ENCODE measurements around the gene UBE2S. TPM values are rescaled to one million over a fixed set of nuclear protein-coding genes. Genes with fewer than 3 reads are reported as not detected.

UBE2S gene
- total and polyA plus RNA-seq, 5 experiments from 2014 or later = 18.1 to 25.8 (median 20.2) TPM

DNA sequence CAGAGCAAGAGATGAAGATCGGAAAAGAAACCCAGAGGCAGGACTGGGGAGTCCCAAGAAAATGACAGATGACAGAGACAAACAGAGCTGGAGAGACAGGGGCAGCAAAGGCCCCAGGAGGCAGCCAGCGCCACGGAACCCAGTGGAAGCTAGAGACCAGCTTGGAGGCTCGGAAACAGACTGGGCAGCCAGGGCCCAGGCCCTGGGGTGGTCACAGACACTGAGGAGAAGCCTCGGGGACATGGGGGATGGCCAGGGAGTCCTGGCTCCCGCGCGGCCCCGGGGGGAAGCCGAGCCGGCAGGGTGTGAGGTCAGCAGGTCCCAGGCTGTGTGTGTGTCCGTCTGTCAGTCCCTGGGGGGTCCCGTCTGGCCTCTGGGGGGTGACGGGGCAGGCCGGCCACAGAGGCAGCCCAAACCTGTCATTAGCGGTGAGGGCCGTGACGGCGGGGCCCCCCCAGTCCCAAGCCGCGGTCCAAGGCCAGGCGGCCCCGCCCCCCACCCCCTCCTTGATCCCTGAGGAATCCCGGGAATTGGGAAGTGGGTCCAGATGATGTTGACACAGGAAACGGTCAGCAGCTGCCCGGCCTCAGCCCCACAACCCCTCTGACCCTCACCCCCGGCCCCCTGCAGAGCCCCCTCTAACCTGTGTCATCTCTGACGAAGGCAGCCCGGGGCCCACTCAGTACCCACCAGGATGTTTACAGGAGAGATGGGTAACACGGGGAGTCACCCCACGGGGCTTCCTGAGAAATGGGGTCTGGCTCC lies 33.4 kb downstream of the UBE2S start:
- peaks cover 0 to 2% (median 0%) of the 10 kb centered on the region in 9 donors for H3K9me3 Mint-ChIP-seq
- DNase-seq (no peak), ATAC-seq (no peak)
- H3K4me3 Mint-ChIP-seq = peak overlapping the region in 1 of 10 donors; percentile 62
- peaks cover 8 to 19% (median 14%) of the 10 kb centered on the region in 4 donors for H3K4me1 Mint-ChIP-seq
- POLR2A ChIA-PET = interaction anchor here (0.9 kb wide), 1 partner anchor 10 kb away, joined by 3 read pairs; the partner anchor contains the start of gene TMEM238
- H3K36me3 Mint-ChIP-seq = peaks cover 0 to 6% (median 3%) of the 10 kb centered on the region in 3 donors
- H3K27ac Mint-ChIP-seq = peak overlapping the region in 1 of 10 donors; percentile 69
- H3K27me3 Mint-ChIP-seq = peaks cover 19 to 52% (median 30%) of the 10 kb centered on the region in 5 donors

DNA sequence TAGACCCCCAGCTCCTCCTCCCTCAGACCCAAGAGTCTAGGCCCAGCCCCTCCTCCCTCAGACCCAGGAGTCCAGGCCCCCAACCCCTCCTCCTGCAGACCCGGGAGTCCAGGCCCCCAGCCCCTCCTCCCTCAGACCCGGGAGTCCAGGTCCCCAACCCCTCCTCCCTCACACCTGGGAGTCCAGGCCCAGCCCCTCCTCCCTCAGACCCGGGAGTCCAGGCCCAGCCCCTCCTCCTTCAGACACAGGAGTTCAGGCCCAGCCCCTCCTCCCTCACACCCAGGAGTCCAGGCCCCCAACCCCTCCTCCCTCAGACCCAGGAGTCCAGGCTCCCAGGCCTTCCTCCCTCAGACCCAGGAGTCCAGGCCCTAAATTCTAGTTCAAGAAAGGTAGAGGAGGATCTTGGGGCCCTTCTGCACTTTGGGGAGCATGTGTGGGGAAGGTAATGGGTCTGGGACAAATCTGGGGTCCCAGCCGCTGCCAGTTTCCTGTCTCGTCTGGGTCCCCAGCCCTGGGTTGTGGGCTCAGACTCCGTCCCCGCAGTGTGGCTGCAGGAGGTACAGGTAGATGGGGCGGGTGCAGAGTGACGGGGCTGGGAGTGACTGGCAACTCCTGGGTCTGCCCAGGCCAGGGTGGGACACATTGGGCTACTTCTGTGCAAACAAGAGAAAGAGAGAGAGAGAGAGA lies 34.1 kb downstream of the UBE2S start:
- Mint-ChIP-seq H3K4me1 (peaks cover 8 to 19% (median 14%) of the 10 kb centered on the region in 4 donors), H3K27me3 (peaks cover 19 to 58% (median 30%) of the 10 kb centered on the region in 5 donors), H3K27ac (peak overlapping the region in 1 of 10 donors; percentile 69), H3K4me3 (peak overlapping the region in 1 of 10 donors; percentile 62), H3K9me3 (peaks cover 0 to 2% (median 0%) of the 10 kb centered on the region in 9 donors), H3K36me3 (peaks cover 0 to 6% (median 3%) of the 10 kb centered on the region in 3 donors)
- ATAC-seq = no peak
- POLR2A ChIA-PET = interaction anchor here (0.8 to 0.9 kb wide), 2 partner anchors 10 to 11 kb away, joined by 3 read pairs; partner anchors contain the start of gene TMEM238
- DNase-seq = no peak

DNA sequence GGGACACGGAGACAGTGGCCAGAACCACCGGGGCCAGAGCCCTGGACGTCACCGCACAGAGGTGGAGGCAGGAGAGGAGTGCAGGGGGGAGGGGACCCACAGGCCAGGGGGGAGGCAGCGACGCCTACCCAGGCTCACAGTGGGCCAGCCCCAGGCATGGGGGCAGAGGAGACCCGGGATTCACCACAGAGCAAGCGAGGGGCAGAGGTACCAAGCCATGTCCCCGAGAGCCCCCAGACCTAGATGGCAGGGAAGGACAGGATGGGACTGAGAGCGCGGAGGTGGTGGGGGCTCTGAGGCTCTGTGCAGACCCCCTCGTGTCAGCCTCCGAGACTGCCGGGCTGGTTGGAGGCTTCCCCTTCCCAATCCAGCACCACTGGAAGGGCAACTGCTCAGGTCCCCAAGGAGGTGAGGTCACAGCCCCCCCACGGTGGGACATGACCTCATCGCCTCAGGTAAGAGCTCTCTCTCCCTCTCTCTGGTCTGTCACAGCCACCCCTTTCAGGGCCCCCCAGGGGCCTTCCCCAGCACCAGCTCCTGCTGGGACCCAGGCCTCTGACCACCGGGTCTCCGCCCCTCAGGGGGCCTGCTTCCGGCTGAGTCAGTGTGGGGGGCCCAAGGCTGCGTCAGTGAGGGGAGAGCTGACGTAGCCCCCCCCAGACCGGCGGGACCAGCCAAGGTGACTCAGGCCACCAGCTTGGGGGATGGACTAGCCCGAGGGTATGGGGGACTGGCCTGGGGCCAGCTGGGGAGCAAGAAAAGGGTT lies 35.1 kb downstream of the UBE2S start:
- peaks cover 0 to 2% (median 0%) of the 10 kb centered on the region in 9 donors for H3K9me3 Mint-ChIP-seq
- peaks cover 0 to 6% (median 3%) of the 10 kb centered on the region in 3 donors for H3K36me3 Mint-ChIP-seq
- H3K4me3 Mint-ChIP-seq = no peak overlapping the region
- peaks cover 8 to 19% (median 14%) of the 10 kb centered on the region in 4 donors for H3K4me1 Mint-ChIP-seq
- peak in 1 of 2 donors; percentile 22 for ATAC-seq
- no peak overlapping the region for H3K27ac Mint-ChIP-seq
- POLR2A ChIA-PET = interaction anchor here (0.8 kb wide), 1 partner anchor 11 kb away, joined by 3 read pairs; the partner anchor contains the start of gene TMEM238
- peaks cover 21 to 66% (median 33%) of the 10 kb centered on the region in 5 donors for H3K27me3 Mint-ChIP-seq
- DNase-seq = no peak

DNA sequence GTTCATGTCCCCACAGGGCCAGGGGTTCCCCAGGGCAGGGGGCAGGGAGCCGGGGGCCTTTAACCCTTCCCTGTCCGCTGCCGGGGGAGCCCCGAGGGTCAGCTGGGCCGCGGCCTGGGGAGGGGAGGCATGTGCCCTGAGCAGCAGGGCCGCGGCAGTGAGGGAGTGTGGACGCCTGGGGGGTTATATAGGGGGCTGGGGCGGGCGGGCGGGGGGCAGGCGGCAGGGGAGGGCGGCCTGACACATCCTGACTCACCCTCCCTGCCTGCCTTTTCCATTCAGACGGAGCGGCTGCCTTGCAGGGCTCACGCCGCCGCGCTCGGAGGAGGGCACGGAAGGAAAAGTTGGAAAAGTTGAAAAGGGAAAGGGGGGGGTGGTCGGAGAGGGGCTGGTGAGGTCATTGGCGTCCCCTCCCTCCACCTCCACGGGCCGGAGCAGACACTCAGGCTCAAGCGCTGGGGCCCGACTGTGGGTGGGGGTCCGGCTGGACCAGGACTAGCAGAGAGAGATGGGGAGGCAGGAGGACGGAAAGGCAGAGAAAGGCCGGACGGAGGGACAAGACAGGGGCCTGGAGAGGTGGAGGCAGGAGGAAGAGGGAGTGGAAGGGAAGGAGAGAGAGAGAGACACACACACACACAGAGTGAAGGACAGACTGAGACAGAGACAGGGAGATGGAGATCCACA lies 37.1 kb downstream of the UBE2S start, which contains the start of gene IL11:
IL11 (minus strand) TSS at position 159 of the 684 bp plus-strand sequence; CDS start at position 6, 153 bp downstream.
- POLR2A ChIA-PET = interaction anchor here (1.6 kb wide), 1 partner anchor 13 kb away, joined by 6 read pairs; no protein-coding TSS in a partner anchor
- H3K4me3 Mint-ChIP-seq = peak within 1 kb of the TSS; percentile 65 to 90 (median 82)
- peaks cover 0 to 2% (median 0%) of the 10 kb centered on the region in 9 donors for H3K9me3 Mint-ChIP-seq
- DNase-seq (no peak), ATAC-seq (no peak)
- peak within 1 kb of the TSS in 5 of 10 donors; percentile 28 to 81 (median 64) for H3K27ac Mint-ChIP-seq
- peaks cover 0 to 6% (median 3%) of the 10 kb centered on the region in 3 donors for H3K36me3 Mint-ChIP-seq
- peaks cover 8 to 19% (median 14%) of the 10 kb centered on the region in 4 donors for H3K4me1 Mint-ChIP-seq
- peaks cover 21 to 59% (median 37%) of the 10 kb centered on the region in 5 donors for H3K27me3 Mint-ChIP-seq

DNA sequence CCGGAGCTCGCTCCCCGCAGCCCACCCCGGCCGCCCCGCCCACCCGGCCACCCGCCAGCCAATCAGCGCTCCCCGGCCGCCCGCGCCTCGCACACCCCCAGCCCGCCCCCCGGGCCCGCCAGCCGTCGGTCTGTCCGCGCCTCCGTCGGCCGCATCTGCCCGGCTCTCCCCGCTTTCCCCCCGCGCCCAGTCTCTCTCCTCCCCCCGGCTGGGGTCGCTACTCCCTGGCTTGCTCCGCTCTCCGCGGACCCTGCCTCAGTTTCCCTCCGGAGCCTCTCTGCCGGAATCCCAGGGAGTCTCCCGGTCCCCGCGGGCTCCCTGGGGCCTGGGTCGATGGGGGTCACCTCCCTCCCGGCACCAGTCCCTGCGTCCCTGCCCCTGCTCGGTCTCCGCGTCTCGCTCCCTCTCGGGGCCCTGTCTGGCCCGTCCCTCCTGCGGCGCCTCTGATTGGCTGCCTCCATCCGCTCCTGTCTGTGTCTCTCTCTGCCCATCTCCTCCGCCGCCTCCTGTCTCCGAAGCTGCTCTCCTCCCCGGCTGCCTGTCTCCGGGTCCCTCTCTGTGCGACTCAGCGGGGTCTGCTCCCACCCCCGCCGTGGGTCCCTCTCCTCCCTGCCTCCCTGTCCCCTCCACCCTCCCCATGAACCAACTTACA lies 37.8 kb downstream of the UBE2S start:
- ATAC-seq (peak; percentile 74 to 79), DNase-seq (peak in 3 of 10 donors; percentile 29 to 35 (median 33))
- POLR2A ChIA-PET = interaction anchor here (1.8 kb wide), 1 partner anchor 31 kb away, joined by 5 read pairs; the partner anchor contains the start of gene KMT5C
- Mint-ChIP-seq H3K4me3 (peak overlapping the region; percentile 65 to 90 (median 82)), H3K27ac (peak overlapping the region in 3 of 10 donors; percentile 28 to 81 (median 65)), H3K4me1 (peaks cover 8 to 19% (median 14%) of the 10 kb centered on the region in 4 donors), H3K27me3 (peaks cover 21 to 57% (median 37%) of the 10 kb centered on the region in 5 donors), H3K9me3 (peaks cover 0 to 2% (median 0%) of the 10 kb centered on the region in 9 donors), H3K36me3 (peaks cover 0 to 6% (median 3%) of the 10 kb centered on the region in 3 donors)

DNA sequence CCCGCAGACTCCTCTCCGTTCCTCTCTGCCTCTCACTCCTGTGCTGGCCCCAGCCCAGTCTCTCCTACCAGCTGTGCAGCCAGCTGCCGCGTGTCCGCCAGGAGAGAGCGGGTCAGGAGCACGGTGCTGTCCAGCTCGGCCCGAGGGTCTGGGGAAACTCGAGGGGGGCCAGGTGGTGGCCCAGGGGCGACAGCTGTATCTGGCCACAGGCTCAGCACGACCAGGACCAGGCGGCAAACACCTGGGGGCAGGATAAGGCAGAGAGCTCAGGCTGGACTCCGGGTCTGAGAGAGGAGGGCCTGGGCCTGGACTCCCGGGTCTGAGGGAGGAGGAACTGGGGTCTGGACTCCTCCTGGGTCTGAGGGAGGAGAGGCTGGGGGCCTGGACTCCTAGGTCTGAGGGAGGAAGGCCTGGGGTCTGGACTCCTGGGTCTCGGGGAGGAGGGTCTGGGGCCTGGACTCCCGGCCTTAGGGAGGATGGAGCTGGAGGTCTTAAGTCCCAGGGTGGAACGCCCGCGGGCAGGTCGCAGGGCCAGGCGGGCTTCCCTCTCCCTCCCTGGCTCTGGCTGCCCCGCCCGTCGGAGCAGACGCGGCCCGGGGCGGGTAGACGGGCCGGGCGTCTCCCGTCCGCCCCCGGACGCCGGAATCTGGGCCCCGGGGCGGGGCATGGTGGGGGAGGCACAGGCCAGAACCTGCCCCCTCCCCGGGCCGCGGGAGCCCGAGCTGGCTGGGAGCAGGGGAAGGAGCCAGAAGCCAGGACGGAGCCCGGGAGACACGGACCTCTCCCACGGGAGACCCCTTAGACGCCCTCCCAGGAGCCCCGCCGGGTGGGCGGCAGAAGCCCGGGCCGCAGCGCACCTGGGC lies 38.7 kb downstream of the UBE2S start:
- peak in 1 of 2 donors; percentile 40 for ATAC-seq
- Mint-ChIP-seq H3K27ac (no peak overlapping the region), H3K4me3 (peak overlapping the region in 5 of 10 donors; percentile 27 to 58 (median 54))

DNA sequence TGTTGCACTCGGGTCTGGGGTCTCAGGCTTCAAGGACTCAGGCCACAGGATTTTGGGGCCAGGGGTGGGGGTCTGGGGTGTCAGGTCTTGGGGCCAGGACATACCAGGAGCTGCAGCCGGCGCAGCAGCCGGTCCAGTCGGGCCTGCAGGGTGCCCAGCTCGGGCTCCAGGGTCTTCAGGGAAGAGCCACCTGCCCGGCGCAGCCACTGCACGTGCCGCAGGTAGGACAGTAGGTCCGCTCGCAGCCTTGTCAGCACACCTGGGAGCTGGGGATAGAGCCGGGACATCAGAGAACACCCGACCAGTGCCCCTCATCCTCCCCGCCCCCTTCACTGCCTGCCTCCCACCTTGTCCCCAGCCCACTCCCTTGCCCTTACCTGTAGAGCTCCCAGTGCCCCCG lies 39.5 kb downstream of the UBE2S start:
- Mint-ChIP-seq H3K27me3 (peaks cover 16 to 50% (median 31%) of the 10 kb centered on the region in 5 donors), H3K36me3 (peaks cover 0 to 6% (median 3%) of the 10 kb centered on the region in 3 donors), H3K4me1 (peaks cover 4 to 14% (median 12%) of the 10 kb centered on the region in 4 donors), H3K4me3 (peak overlapping the region in 2 of 10 donors; percentile 27 to 41), H3K27ac (no peak overlapping the region), H3K9me3 (peaks cover 0 to 2% (median 0%) of the 10 kb centered on the region in 9 donors)
- no peak for ATAC-seq
- POLR2A ChIA-PET = interaction anchor here (1.8 kb wide), 1 partner anchor 29 kb away, joined by 5 read pairs; the partner anchor contains the start of gene KMT5C
- DNase-seq = no peak

More for the DNA sequence above, 38.7 kb downstream of the UBE2S start:
- Mint-ChIP-seq H3K9me3 (peaks cover 0 to 2% (median 0%) of the 10 kb centered on the region in 9 donors), H3K36me3 (peaks cover 0 to 6% (median 3%) of the 10 kb centered on the region in 3 donors), H3K27me3 (peaks cover 21 to 54% (median 36%) of the 10 kb centered on the region in 5 donors), H3K4me1 (peaks cover 8 to 18% (median 14%) of the 10 kb centered on the region in 4 donors)
- no peak for DNase-seq
- POLR2A ChIA-PET = interaction anchor here (1.8 kb wide), 1 partner anchor 30 kb away, joined by 5 read pairs; the partner anchor contains the start of gene KMT5C

DNA sequence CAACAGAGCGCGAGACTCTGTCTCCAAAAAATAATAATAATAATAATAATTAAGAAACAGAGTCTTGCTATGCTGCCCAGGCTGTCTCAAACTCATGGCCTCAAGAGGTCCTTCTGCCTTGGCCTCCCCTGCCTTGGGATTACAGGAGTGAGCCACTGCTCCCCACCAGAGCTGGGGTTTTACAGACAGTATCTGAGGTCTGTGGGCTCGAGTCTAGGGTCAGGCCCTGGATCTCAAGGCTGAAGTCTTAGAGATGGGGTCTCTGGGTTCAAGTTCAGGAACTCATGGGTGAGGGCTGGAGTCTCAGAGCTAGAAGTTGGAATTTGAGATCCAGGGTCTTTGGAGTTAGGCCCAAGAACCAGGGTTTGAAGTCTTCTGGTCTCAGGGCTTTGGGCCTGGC lies 40.8 kb downstream of the UBE2S start:
- H3K27me3 Mint-ChIP-seq = peaks cover 12 to 40% (median 25%) of the 10 kb centered on the region in 5 donors
- no peak for DNase-seq
- H3K36me3 Mint-ChIP-seq = peaks cover 0 to 6% (median 3%) of the 10 kb centered on the region in 3 donors
- no peak for ATAC-seq
- POLR2A ChIA-PET = no interaction called here
- H3K4me1 Mint-ChIP-seq = peaks cover 2 to 10% (median 9%) of the 10 kb centered on the region in 4 donors
- peaks cover 0 to 2% (median 0%) of the 10 kb centered on the region in 9 donors for H3K9me3 Mint-ChIP-seq
- peak overlapping the region in 2 of 10 donors; percentile 52 to 56 for H3K4me3 Mint-ChIP-seq
- no peak overlapping the region for H3K27ac Mint-ChIP-seq

DNA sequence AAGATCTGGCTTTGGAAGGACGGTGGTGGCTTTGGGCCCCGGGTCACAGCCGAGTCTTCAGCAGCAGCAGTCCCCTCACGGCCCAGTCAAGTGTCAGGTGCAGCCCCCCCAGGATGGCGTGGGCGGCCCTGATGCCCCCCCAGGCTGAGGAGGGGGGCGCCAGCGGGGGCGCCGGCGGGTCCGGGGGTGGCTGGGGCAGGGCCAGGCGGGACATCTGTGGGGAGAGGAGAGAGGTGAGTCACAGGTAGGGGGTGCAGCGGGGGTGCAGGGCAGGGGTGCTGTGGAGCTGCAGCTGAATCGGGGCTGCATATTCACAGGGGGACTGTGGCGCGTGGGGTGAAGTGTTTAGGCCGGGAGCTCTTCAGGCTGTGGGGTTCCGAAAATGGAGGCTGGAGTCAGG lies 41.6 kb downstream of the UBE2S start:
- H3K9me3 Mint-ChIP-seq = peaks cover 0 to 2% (median 0%) of the 10 kb centered on the region in 9 donors
- peaks cover 2 to 8% (median 8%) of the 10 kb centered on the region in 4 donors for H3K4me1 Mint-ChIP-seq
- H3K27ac Mint-ChIP-seq = no peak overlapping the region
- H3K36me3 Mint-ChIP-seq = peaks cover 0 to 4% (median 3%) of the 10 kb centered on the region in 3 donors
- DNase-seq (no peak), ATAC-seq (no peak)
- H3K27me3 Mint-ChIP-seq = peaks cover 8 to 32% (median 19%) of the 10 kb centered on the region in 5 donors
- H3K4me3 Mint-ChIP-seq = no peak overlapping the region
- POLR2A ChIA-PET = no interaction called here

DNA sequence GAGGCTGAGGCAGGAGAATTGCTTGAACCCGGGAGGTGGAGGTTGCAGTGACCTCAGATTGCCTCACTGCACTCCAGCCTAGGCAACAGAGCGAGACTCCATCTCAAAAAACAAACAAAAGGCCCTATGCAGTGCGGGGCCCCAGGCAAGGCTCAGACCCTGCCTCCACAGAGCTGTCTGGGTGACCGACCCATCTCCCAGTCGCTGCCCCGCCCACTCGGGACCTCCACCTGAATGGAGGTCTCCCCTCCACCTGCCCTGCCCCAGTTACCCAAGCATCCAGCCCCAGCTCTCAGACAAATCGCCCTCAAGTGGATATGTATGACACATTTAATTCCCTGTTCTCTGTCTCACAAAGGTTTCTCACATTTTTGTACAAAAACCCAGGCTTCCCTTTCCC lies 42.3 kb downstream of the UBE2S start:
- Mint-ChIP-seq H3K36me3 (peaks cover 0 to 3% (median 0%) of the 10 kb centered on the region in 3 donors), H3K4me3 (no peak overlapping the region), H3K4me1 (peaks cover 2 to 7% (median 4%) of the 10 kb centered on the region in 4 donors), H3K9me3 (no peaks in the 10 kb centered on the region), H3K27me3 (peaks cover 4 to 26% (median 12%) of the 10 kb centered on the region in 5 donors), H3K27ac (no peak overlapping the region)
- POLR2A ChIA-PET = no interaction called here
- DNase-seq = no peak
- ATAC-seq = no peak
